Epithelial cell of umbilical artery (primary cell): ENCODE measurements around the gene HOXD10. TPM values are rescaled to one million over a fixed set of nuclear protein-coding genes. Genes with fewer than 3 reads are reported as not detected.

Experiments
- total RNA-seq: library from RNA; depleted of rRNA; stranded (reverse); fragments of >200 nt; gene quantifications from 2 replicates; pipeline ENCODE4 v1.2.3, GENCODE V29; 2014

The HOXD10 gene
- total RNA-seq, result under 0.01 and 0.15 TPM in 2 replicates

GRCh38 chr2:176115883-176116813, at the start of gene HOXD10:
Gene HOXD10, plus strand, starts transcription at chr2:176116778. Its CDS starts 56 bp downstream, at chr2:176116834.

GRCh38 chr2:176083796-176084261, 32.7 kb upstream of the HOXD10 start, which contains the start of gene EVX2:
Gene EVX2, minus strand, starts transcription at chr2:176083962. Its CDS starts 186 bp downstream, at chr2:176083776.

DNA sequence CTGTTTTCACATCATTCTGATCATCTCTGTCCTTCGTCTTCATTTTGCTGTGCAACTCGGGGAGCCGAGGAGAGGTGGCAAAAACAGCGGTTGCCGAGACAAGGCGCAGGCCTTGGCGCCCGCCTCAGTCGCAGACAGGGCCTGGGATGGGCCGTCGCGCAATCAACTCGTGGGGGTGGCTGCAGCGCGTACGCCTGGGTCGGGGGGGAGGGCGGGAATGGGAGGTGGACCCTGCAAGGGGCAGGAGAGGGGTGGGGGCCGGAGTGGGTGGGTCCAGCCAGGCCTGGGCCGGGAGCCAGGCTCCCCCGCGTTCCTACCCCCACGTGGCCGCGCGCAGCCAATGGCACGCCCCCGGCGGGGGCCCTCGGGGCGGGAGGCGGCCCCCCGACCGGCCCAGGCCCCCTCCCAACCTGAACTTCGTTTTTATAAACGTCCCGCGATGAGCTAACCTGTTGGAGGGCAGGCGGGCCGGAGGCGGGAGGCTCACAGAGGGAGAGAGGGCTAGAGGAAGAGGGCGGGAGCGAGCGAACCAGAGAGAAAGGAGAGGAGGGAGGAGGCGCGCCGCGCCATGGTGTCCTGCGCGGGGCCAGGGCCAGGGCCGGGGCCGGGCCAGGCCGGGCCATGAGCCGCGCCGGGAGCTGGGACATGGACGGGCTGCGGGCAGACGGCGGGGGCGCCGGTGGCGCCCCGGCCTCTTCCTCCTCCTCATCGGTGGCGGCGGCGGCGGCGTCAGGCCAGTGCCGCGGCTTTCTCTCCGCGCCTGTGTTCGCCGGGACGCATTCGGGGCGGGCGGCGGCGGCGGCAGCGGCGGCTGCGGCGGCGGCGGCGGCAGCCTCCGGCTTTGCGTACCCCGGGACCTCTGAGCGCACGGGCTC, 24.1 kb upstream of the HOXD10 start, which contains the start of gene HOXD13:
TSS of gene HOXD13 (plus strand) at position 452 of the 875 bp plus-strand sequence. CDS start at position 622, 170 bp downstream.

GRCh38 chr2:176099728-176100546, 16.6 kb upstream of the HOXD10 start, which contains the start of gene HOXD12:
Gene HOXD12, plus strand, starts transcription at chr2:176099795. Its CDS starts 7 bp downstream, at chr2:176099802.

DNA sequence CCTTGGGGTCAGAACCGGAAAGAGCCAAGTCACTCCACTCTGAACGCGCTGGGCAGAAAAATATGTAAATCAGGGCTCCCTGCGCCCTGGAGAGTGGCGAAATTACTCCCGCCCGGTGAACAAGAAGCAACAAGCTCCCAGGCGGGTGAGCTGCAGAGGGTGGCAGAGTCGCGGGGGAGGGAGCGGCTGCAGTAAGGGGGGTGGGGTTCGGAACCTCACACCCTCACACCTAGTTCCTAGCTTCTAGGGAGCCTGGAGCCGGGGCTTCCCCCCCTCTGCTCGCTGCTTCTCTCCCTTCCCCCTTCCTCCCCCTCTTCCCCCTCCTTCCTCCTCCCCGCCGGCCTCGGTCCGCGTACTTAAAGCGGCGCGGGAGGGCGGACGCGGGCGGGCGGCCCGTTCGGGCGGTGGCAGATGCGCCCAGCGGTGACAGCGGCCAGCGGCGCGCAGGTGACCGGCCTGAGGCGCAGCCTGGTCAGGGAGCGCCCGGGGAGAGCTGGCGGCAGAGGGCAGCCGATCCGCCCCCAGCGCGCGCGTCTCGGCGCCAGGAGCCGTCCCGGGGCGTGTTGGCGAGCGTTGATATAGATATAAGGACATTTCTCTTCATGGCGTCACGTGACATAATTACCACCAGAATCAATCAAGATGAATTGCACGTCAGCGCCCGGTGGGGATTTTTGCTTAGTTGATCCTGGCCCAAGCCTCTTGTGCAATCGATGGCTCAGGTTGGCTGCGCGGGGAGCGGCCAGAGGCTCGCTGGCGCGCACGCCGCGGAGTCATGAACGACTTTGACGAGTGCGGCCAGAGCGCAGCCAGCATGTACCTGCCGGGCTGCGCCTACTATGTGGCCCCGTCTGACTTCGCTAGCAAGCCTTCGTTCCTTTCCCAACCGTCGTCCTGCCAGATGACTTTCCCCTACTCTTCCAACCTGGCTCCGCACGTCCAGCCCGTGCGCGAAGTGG, 9.7 kb upstream of the HOXD10 start, which contains the start of gene HOXD11:
TSS of gene HOXD11 (plus strand) at position 700 of the 959 bp plus-strand sequence. CDS start at position 776, 76 bp downstream.

DNA sequence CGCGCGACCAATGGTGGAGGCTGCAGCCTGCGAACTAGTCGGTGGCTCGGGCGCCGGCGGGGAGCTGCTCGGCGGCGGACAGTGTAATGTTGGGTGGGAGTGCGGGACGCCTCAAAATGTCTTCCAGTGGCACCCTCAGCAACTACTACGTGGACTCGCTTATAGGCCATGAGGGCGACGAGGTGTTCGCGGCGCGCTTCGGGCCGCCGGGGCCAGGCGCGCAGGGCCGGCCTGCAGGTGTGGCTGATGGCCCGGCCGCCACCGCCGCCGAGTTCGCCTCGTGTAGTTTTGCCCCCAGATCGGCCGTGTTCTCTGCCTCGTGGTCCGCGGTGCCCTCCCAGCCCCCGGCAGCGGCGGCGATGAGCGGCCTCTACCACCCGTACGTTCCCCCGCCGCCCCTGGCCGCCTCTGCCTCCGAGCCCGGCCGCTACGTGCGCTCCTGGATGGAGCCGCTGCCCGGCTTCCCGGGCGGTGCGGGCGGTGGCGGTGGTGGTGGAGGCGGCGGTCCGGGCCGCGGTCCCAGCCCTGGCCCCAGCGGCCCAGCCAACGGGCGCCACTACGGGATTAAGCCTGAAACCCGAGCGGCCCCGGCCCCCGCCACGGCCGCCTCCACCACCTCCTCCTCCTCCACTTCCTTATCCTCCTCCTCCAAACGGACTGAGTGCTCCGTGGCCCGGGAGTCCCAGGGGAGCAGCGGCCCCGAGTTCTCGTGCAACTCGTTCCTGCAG, 6.3 kb downstream of the HOXD10 start, which contains the start of gene HOXD9:
TSS of gene HOXD9 (plus strand) at position 37 of the 728 bp plus-strand sequence. CDS start at position 87, 50 bp downstream.

GRCh38 chr2:176128982-176129796, 12.6 kb downstream of the HOXD10 start, which contains the start of gene HOXD8:
Gene HOXD8, plus strand, starts transcription at chr2:176129705. Its CDS starts 662 bp downstream, at chr2:176130367.

GRCh38 chr2:176151442-176152287, 35.1 kb downstream of the HOXD10 start, which contains the start of gene HOXD4:
Gene HOXD4, plus strand, starts transcription at chr2:176151550. Its CDS starts 84 bp downstream, at chr2:176151634.

GRCh38 chr2:176156807-176157498, 40.4 kb downstream of the HOXD10 start, which contains the start of gene HOXD3:
Gene HOXD3, plus strand, starts transcription at chr2:176157307. Its CDS starts 11,808 bp downstream, at chr2:176169115.

Other genes starting within 250 kb of the HOXD10 start
- gene LNPK, start 114.5 kb upstream of the HOXD10 start, total RNA-seq, result 5.8 and 10.5 TPM in 2 replicates
- gene EVX2, start 32.8 kb upstream of the HOXD10 start, total RNA-seq, result not detected in 2 replicates
- gene HOXD13, start 24.1 kb upstream of the HOXD10 start, total RNA-seq, result under 0.01 TPM in 1 of 2 replicates, not detected in the other
- gene HOXD12, start 17.0 kb upstream of the HOXD10 start, total RNA-seq, result not detected in 2 replicates
- gene HOXD11, start 9.5 kb upstream of the HOXD10 start, total RNA-seq, result not detected in 2 replicates
- 1.3 and 1.4 TPM in 2 replicates for gene HOXD9, start 5.9 kb downstream of the HOXD10 start, total RNA-seq
- gene HOXD8, start 12.9 kb downstream of the HOXD10 start, total RNA-seq, result 6.2 and 7.8 TPM in 2 replicates
- 0.65 and 3.5 TPM in 2 replicates for gene HOXD4, start 34.8 kb downstream of the HOXD10 start, total RNA-seq
- 4.2 and 5.9 TPM in 2 replicates for gene HOXD3, start 40.5 kb downstream of the HOXD10 start, total RNA-seq
- gene HOXD1, start 71.9 kb downstream of the HOXD10 start, total RNA-seq, result 4.3 and 7.8 TPM in 2 replicates
- gene MTX2, start 152.7 kb downstream of the HOXD10 start, total RNA-seq, result 33.7 and 38.3 TPM in 2 replicates